GM18873 (cell line): Measurements from ENCODE around the gene MORN1.
A peak's percentile ranks its signal among the peaks of the same experiment; 100 is the strongest.

ENCODE experiments used
- ATAC-seq: cut with Tn5 transposase; IDR thresholded peaks from one replicate; pipeline ENCODE4 v1.9.1; 2021; ENCODE audit warnings: mild to moderate bottlenecking, moderate library complexity, moderate number of reproducible peaks; ENCODE audit not compliant: unreplicated experiment, low FRiP score

MORN1 gene

DNA sequence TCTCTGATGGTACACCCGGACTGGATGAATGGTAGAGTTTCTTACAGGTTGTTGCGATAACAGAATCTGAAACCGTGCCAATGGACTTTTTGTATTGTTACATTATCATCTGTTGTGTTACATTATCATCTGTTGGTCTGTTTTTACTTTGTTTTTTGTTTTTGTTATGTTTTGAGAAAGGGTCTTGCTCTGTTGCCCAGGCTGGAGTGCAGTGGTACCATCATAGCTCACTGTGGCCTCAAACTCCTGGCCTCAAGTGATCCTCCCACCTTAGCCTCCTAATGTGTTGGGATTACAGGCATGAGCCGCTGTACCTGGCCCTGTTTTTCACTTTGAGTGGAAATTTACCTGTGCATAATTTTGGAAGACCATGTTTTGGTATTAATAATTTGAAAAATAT, 31.2 kb upstream of the MORN1 start:
- ATAC-seq, result no peak

DNA sequence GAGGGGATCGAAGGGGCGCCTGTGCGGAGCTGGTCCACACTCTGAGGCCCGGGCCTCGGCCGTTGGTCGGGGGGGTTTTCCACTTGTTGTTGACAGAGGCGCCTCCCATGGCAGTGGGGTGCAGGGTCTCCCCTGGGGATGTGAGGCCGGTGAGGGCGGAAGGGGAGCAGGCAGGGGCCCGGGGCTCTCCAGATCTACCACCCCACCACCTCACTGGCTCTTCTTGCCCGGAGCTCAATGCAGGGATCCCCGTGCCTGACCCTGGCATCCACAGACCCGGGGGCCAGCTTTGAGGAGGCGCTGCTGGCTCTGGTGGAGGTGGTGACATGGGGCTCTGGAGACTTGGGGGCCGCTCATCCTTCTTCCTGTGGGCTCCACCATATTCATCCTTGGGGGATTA, 28.1 kb upstream of the MORN1 start:
- ATAC-seq, result no peak

DNA sequence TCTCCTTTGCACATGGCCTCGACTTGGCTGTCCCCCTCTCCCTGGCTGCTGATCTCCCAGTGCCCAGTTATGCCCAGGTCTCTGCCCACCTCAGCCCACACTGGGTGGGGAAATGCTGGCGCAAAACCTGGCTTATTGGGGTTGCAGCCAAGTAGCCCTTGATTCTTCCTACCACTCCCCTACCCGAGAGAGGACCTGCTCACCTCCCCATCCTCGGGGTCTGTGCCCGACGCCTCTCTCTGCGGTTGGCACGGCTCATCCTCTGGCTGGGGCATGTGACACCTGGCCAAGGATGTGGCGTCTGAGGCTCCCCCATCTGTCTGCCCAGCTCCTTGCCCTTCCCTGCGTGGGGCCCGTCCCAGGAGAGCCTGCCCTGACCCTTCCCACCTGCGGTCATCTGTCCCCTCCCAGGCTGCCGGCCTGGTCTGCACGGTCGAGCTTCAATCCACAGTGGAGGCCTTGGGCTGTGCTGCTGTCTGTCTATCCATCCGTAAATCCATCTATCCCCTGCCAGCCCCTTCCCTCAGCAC, 27.5 kb upstream of the MORN1 start:
- no peak for ATAC-seq

DNA sequence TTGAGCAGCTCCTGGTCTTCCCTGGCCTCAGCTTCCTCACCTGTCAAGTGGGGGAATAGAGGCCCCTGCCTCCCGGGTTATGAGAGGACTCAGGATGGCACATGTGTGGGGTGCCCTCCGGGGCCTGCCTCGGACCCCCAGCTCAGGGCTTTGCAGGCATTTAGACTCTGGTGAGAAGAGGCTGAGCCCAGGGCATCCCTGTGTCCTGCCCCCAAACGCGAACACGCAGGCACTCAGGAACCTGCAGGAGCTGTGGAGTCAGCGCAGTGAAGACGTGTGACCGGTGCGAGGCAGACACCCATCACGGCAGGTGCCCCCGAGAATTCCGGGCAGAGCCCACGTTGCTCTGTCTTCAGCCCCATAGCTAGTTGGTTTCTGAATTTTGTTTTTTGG, 26.5 kb upstream of the MORN1 start:
- ATAC-seq, result no peak

DNA sequence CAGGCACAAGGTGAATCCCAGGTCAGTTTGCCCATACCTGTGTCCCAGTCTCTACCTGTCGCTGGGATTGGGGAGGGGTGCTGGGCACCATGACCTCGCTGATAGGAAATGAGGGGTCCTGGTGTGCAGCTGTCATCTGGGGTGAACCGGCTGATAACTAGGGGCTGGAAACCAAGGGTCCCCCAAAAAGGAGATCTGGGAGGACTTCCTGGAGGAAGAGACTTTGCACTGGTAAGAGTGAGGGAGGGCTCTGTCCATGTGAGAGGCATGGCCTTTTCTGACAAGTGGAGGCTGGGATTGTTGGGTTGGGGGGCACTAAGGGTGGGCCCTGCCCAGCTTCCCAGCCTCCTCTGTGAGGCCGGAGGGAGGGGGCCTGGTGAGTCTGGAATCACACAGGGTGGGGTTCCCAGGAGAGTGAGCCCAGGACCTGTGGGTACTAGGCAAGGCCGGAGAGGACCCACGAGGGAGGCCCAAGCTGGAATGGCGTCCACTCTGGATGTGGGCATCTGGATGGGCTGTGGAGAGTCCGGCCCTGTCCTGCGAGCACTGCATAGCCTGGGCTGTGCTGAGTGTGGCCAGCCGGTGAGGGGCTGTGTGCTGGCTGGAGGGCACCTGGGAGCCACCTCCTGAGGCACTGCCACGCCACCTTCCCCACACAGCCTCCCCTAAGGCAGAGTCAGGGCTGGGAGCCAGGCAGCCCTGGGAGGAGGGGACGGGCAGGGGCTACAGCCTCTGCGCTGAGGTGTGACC, 25.9 kb upstream of the MORN1 start:
- no peak for ATAC-seq

DNA sequence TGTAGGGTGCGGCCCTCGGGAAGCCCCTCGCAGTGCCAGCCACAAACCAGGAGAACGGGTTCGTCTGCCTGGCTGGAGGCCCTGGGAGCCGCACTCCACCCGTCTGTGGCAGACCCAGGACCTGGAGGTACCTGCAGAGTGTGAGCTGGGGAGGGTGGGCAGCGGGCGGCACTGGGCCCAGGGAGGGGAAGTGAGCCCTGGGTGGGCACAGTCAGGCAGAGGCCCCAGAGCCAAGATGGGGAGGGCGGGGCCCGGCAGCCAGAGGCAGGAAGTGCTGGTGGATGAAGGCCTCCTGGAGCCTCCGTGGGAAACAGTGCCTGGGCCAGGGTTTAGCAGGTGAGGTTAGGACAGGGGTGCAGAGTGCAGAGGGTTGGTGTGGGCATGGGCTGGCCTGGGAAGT, 25.0 kb upstream of the MORN1 start:
- ATAC-seq, result no peak

DNA sequence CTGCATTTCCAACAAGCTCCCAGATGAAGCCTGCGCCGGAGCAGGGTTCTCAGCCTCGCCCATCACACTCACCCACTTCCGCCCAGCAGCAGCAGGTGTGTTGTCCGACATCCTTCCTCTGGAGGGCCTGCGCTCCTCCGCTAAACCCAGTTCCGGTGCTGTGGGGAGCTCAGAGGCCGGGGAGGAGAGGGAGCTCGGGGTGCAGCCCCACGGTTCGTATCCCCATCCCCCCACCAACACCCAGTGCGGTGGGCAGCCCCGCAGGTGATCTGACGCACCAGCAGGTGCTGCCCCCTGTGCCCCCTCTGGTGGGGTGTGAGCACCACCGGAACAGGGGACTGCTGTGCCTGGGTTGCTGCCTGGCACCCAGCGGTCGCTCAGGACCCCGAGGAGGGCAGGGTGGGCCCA, 24.5 kb upstream of the MORN1 start:
- ATAC-seq, result no peak

DNA sequence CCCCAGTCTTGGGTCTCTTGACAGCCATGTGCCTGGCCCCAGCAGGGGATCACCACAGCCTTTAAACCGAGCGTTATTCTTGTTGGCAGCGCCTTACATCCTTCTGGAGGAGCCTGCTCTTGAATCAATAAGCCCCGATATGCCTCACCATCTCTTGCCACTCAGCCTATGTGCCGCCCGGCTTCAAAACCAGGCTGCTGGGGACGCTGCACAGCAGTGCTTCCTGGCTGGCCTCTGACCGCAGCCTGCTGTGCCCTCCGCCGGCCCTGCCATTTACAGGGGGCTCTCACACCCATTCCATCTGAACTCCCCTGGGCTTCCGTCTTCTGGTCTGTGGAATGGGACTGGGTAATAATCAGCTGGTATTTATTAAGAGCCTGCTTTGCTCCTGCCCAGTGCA, 24.0 kb upstream of the MORN1 start:
- no peak for ATAC-seq

DNA sequence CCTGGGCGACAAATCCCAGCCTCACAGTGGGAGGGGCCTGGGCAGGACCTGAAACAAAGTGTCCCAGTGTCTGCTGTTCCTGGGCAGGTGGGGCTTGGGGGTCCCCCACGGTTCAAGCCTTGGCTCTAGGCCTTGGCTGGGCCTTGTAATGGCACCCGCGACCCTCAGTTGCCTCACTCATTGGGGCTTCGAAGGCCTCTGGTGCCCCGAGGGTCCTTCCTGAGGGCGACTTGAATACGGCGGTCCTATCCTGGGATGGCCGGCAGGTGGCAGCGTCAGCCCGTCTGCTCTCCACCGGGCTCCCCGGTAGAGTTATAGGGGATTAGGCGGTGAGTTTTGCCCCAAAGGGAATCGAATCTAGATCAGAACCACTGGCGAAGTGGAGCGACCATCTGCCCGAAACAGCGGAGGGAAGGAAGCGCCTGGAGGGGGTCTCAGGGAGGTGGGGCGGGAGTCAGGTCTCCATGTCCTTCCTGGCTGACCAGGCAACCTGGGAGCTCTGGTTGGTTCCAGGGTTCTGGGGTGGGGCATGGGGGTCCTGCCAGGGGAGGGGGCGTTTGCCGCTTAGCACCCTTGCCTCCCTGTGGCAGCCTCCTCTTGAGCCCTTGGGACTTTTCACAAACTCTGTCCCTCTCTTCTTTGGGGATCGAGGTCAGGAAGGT, 23.1 kb upstream of the MORN1 start:
- ATAC-seq, result no peak

- no peak for ATAC-seq
Observed at GRCh38 chr1:2413495-2414296, 22.3 kb upstream of the MORN1 start.

DNA sequence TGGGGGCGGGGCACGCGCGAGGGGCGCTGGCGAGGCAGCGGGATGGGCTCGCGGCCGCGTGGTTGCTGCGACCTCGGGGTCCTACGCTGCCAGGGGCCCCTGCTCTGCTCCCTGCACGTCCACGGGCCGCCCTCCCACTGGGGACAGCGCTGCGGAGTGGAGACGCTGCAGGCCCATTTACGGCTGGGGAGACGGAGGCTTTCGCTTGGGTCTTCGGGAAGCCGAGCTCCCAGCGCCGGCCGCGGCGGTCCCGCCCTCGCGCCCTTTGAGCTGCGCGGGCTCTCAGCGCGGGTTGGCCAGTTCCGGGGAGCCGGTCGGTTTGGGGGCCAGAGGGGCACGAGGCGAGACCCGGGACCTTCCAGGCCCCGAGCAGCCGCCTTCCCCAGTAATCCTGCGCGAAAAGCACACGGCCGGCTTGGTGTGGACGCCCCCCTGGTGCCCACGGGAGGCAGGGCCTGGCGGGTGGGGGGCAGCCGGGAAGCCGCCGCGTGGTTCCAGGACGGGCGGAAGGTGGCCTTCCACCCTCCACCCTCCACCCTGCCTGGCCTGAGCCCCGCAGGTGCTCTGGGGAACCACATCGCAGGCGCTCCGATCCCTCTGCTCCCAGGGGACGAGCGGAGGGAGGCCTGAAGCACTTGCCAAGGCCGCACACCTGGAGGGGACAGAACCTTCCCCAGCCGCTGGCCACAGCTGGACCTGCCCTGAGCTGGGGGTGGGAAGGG, 21.6 kb upstream of the MORN1 start:
- peak; percentile 13 for ATAC-seq

DNA sequence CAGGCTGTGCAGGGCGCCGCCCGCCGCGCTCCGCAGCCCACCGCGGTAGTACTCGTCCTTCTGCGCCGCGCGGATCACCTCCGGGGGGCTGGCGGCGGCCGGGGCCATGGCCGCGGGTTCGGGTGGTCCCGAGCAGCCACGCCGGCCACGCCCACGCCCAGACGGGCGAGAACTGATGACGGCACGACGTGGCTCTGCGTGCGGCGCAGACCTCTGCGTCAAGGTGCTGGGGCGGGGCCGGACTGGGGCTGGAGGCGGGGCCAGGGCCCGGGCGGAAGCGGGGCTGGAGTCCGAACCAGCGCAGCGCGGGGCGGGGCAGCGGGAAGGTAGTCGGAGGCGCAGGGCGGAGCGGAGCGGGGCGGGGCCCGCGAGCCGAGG, 21.0 kb upstream of the MORN1 start, which contains the start of gene PEX10:
TSS of gene PEX10 (minus strand) at position 170 of the 378 bp plus-strand sequence. CDS start at position 108, 62 bp downstream.
- peak; percentile 57 for ATAC-seq

DNA sequence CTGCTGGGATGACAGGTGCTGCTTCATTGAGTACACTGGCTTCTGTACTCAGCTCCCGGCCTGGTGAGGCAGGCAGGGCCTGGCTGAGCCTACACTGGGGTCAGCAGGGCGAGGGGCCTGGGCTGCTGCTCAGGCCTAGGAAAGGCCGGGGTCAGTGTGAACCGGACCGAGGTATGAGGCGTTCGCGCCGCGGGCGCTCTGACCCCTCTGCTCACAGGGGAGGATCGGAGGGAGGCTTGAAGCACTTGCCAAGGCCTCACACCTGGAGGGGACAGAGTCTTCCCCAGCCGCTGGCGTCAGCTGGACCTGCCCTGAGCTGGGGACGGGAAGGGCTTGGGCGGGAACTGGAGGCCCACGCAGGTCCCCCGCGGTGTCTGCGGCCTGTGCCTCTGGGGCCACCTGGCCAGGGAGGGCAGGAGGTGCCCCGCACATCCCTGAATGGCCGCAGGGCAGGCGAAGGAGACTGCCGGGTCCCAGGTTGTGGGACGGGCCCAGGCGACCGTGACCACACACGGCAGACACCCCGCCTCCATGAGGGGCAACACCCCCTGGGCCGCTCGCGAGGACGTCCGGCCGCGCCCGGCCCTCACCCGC, 20.5 kb upstream of the MORN1 start:
- ATAC-seq, result peak; percentile 18

DNA sequence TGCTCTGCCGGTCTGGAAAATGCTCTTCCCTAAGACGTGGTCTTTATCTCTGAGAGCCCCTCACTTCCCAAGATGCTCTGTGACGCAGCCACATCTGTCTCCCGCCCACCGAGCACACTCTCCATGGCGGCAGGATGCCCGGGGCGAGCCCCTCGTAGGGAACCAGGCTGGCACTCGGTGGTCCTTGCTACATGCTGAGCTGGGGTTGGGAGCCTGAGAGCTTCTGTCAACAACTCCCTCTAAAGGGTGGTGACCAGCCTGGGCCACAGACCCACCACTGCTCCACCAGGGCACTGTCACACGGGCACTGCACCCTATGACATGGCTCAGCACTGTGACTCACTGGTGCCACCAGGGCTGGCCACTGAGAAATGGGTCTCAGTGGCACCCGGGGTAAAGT, 18.4 kb upstream of the MORN1 start:
- ATAC-seq, result no peak

- ATAC-seq, result no peak
Observed at GRCh38 chr1:2408859-2409276, 17.5 kb upstream of the MORN1 start.

DNA sequence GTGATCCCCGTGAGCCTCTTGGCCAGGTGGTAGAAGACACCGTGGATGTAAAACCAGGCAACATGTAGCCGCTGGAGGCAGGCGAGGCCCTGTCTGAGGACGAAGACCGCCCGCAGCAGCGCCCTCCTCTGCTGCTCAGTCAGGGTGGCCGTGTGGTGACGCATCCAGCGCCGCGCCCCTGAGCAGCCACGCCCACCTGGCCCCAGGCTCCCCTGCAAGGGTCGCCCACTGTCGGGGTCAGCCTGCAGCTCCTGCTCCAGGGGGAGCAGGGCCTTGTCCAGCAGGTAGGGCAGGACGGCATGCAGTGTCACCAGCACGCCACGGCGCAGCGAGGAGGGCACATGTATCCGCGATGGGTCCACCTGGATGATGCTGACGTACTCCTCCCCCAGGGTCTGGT, 17.1 kb upstream of the MORN1 start:
- ATAC-seq, result no peak

GRCh38 chr1:2407991-2408275, 16.6 kb upstream of the MORN1 start:
- no peak for ATAC-seq

DNA sequence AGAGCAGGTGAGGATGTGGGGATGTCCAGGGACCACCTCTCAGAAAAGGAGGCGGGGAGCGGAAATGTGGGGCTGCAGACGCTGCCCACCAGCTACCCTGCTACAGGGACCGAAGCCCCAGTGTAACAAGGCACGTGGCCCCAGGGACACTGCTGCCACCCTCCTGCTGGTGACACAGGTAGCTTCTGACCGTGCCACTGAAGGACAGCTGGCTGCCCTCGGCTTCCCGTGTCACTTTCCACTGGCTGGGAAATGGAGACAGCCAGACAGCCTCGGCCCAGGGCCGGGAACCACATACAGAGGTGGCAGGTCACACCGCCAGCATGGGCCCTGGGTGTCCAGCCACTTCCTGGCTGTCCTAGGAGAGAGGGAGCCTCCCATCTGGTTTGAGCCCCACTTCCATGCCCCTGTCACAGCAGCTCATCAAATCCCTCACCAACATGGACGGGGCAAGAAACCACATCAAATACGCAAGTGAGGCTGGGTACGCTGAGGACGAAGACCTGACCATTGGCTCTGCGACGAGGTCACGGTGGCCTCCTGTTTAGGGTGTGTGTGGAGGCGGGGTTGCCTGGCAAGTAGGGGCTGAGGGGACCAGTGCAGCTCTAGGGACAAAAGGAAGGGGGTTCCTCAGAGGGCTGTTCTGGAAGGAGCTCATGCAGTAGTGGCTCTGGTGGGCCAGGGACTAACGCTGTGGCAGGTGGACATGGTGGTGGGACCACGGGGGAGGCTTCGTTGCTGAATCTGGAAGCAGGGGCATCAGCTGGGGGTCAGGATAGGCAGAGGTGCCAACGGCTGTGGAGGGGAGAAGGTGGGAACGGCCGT, 16.0 kb upstream of the MORN1 start:
- ATAC-seq, result no peak

- no peak for ATAC-seq
Observed at GRCh38 chr1:2406451-2407041, 15.2 kb upstream of the MORN1 start.
